MCF 10A (cell line): ENCODE results near the gene ROBO3. TPM values are rescaled to one million over a fixed set of nuclear protein-coding genes. Genes with fewer than 3 reads are reported as not detected.

Experiments
- BruUV-seq: library from RNA; stranded (reverse); fragments of 400-500 nt; replicated peaks from 2 replicates; lab custom pipeline; 2021; lab: Mats Ljungman, UMichigan
- CTCF ChIA-PET: fragments of 300-600 bp; sonication (Branson Sonifier 250); formaldehyde crosslinking; extraction: SDS; loops from one replicate; lab custom pipeline; 2021; ENCODE audit warnings: antibody characterized with exemption, inconsistent platforms; lab: Yijun Ruan, JAX
- POLR2A ChIA-PET: fragments of 300-600, 350-650 bp; sonication (Branson Sonifier 250); formaldehyde crosslinking; extraction: SDS; loops from one replicate; lab custom pipeline; 2020; ENCODE audit warnings: antibody characterized with exemption, inconsistent platforms; lab: Yijun Ruan, JAX
- DNase-seq: peaks from one replicate; pipeline ENCODE4 v3.0.0-alpha.2; 2018; ENCODE audit not compliant: unreplicated experiment
- H3K27ac Mint-ChIP-seq: one replicate; pipeline ENCODE4 v1.8.0; 2022; ENCODE audit warnings: mild to moderate bottlenecking, low read depth, mixed read lengths; ENCODE audit not compliant: unreplicated experiment
- H3K27me3 Mint-ChIP-seq: one replicate; pipeline ENCODE4 v1.8.0; 2022; ENCODE audit warnings: mixed read lengths; ENCODE audit not compliant: insufficient read depth, unreplicated experiment
- H3K36me3 Mint-ChIP-seq: one replicate; pipeline ENCODE4 v1.8.0; 2022; ENCODE audit warnings: mild to moderate bottlenecking, moderate library complexity, mixed read lengths; ENCODE audit not compliant: insufficient read depth, unreplicated experiment
- H3K4me1 Mint-ChIP-seq: one replicate; pipeline ENCODE4 v1.8.0; 2022; ENCODE audit warnings: mixed read lengths; ENCODE audit not compliant: insufficient read depth, unreplicated experiment
- H3K4me3 Mint-ChIP-seq: one replicate; pipeline ENCODE4 v1.8.0; 2022; ENCODE audit warnings: mild to moderate bottlenecking, moderate library complexity, mixed read lengths; ENCODE audit not compliant: unreplicated experiment
- H3K9me3 Mint-ChIP-seq: one replicate; pipeline ENCODE4 v1.8.0; 2022; ENCODE audit warnings: mixed read lengths; ENCODE audit not compliant: unreplicated experiment
- CTCF ChIP-seq: fragments of 200-600 bp; IDR thresholded peaks from one replicate; pipeline ENCODE4 v1.8.0; 2022; ENCODE audit warnings: antibody characterized with exemption, mild to moderate bottlenecking; ENCODE audit not compliant: unreplicated experiment
- intact Hi-C: fragments of 100-400 bp; cut with micrococcal nuclease; formaldehyde crosslinking; loops from 2 replicates; pipeline ENCODE4 v1.14.1; 2022
- total RNA-seq: library from RNA; stranded (reverse); gene quantifications from 2 replicates; pipeline ENCODE4 v1.2.3, GENCODE V29; 2022

Gene ROBO3
- total RNA-seq, 1 experiment from 2014 or later = 117 TPM

- no TSS peak for BruUV-seq
- H3K36me3 Mint-ChIP-seq = peaks cover 5% of the 10 kb centered on the region
- CTCF ChIA-PET = interaction anchor here (0.6 to 1.8 kb wide), 9 partner anchors 9 to 1255 kb away, joined by 3 to 7 read pairs (median 3); no protein-coding TSS in a partner anchor
- peaks cover 59% of the 10 kb centered on the region for H3K4me1 Mint-ChIP-seq
- H3K27ac Mint-ChIP-seq = peak overlapping the region; percentile 92
- no peak for TF ChIP-seq CTCF
- intact Hi-C loops = no loop called here
- H3K4me3 Mint-ChIP-seq = peak overlapping the region; percentile 22
- POLR2A ChIA-PET = interaction anchor here (0.6 to 1.8 kb wide), 5 partner anchors 9 to 57 kb away, joined by 3 to 4 read pairs (median 4); no protein-coding TSS in a partner anchor
- DNase-seq = peak; percentile 30
- H3K27me3 Mint-ChIP-seq = no peaks in the 10 kb centered on the region
- H3K9me3 Mint-ChIP-seq = no peaks in the 10 kb centered on the region
These were observed 31.7 kb downstream of the ROBO3 start for GRCh38 chr11:124896821-124897391.

- intact Hi-C loops = loop anchor here (1.0 to 2.0 kb wide), 4 partner anchors 21 to 185 kb away; partner anchors contain the start of gene CCDC15
- H3K27ac Mint-ChIP-seq = peak within 1 kb of the TSS; percentile 92
- CTCF ChIA-PET = interaction anchor here (0.6 to 3.7 kb wide), 9 partner anchors 10 to 1373 kb away, joined by 3 to 18 read pairs (median 3); partner anchors contain the start of gene ROBO3
These were observed 32.5 kb downstream of the ROBO3 start, which contains the start of gene ROBO4 for GRCh38 chr11:124897674-124898262. Gene ROBO4 (minus strand): TSS chr11:124897865. CDS start chr11:124897795, 70 bp downstream.

GRCh38 chr11:124898263-124898680 lies 33.0 kb downstream of the ROBO3 start:
- Mint-ChIP-seq H3K27ac (peak overlapping the region; percentile 92), H3K4me1 (peaks cover 59% of the 10 kb centered on the region), H3K9me3 (no peaks in the 10 kb centered on the region), H3K36me3 (peaks cover 5% of the 10 kb centered on the region), H3K27me3 (no peaks in the 10 kb centered on the region), H3K4me3 (peak overlapping the region; percentile 10)
- ChIA-PET CTCF (interaction anchor here (0.6 to 3.7 kb wide), 6 partner anchors 11 to 1373 kb away, joined by 3 to 18 read pairs (median 5); partner anchors contain the start of gene ROBO3), POLR2A (interaction anchor here (0.6 to 6.1 kb wide), 12 partner anchors 10 to 677 kb away, joined by 3 to 43 read pairs (median 4); partner anchors contain the start of genes CCDC15, HEPN1 and MSANTD2)
- no TSS peak for BruUV-seq
- peak; percentile 94 for DNase-seq
- TF ChIP-seq CTCF = no peak
- intact Hi-C loops = loop anchor here (1.0 to 2.0 kb wide), 4 partner anchors 22 to 185 kb away; partner anchors contain the start of gene CCDC15

More at GRCh38 chr11:124897674-124898262, 32.5 kb downstream of the ROBO3 start, which contains the start of gene ROBO4:
- POLR2A ChIA-PET = interaction anchor here (0.7 to 6.1 kb wide), 9 partner anchors 10 to 185 kb away, joined by 3 to 43 read pairs (median 4); partner anchors contain the start of genes CCDC15 and HEPN1
- Mint-ChIP-seq H3K4me3 (peak within 1 kb of the TSS; percentile 22), H3K27me3 (no peaks in the 10 kb centered on the region), H3K4me1 (peaks cover 59% of the 10 kb centered on the region), H3K36me3 (peaks cover 5% of the 10 kb centered on the region), H3K9me3 (no peaks in the 10 kb centered on the region)
- BruUV-seq = TSS peak; percentile 87
- peak; percentile 18 for DNase-seq
- TF ChIP-seq CTCF = no peak
